NB4 (cell line): ENCODE measurements around the gene TMEM19.
"Not testable (repeated sequence)": the region's sequence is repeated elsewhere in the genome, so short reads cannot be mapped to it uniquely, and the experiment has no call there.

Experiments used
- DNase-seq: peaks from one replicate; pipeline ENCODE4 v3.0.0; 2010; ENCODE audit warnings: low read depth
- H3K4me3 ChIP-seq: one replicate; pipeline ENCODE4 v1.5.1; 2011; ENCODE audit warnings: mild to moderate bottlenecking, low read depth, low read length, moderate library complexity
- MAX ChIP-seq: IDR thresholded peaks from 2 replicates; pipeline ENCODE4 v1.6.1; 2011; ENCODE audit warnings: low read depth, low read length
- MYC ChIP-seq: IDR thresholded peaks from 2 replicates; pipeline ENCODE4 v1.6.1; 2011; ENCODE audit warnings: low read depth, low read length
- POLR2A ChIP-seq: IDR thresholded peaks from 2 replicates; pipeline ENCODE4 v1.6.1; 2011; ENCODE audit warnings: mild to moderate bottlenecking; ENCODE audit not compliant: insufficient read length; ENCODE audit errors: extremely low read depth
- TF ChIP-seq, protein P1 (sequence below): IDR thresholded peaks from one replicate; pipeline ENCODE4 v1.5.1; 2012; ENCODE audit warnings: low read depth, low read length

TMEM19 gene

DNA sequence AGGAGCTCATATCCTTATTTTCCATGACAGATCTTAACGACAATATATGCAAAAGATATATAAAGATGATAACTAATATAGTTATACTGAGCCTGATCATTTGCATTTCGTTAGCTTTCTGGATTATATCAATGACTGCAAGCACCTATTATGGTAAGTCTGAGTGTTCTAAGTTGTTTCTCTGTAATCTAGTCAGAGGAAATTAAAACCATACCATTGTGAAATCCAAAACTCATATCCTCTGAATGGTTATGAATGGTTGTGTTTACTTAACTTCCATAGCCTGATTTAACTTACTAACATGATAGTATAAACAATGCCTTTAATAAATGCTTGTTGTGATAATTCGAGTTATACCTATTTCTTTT, 760 bp downstream of the TMEM19 start:
- peak overlapping the region; percentile 97 for H3K4me3 ChIP-seq
- DNase-seq = peak; percentile 37
- TF ChIP-seq, protein P1, sequence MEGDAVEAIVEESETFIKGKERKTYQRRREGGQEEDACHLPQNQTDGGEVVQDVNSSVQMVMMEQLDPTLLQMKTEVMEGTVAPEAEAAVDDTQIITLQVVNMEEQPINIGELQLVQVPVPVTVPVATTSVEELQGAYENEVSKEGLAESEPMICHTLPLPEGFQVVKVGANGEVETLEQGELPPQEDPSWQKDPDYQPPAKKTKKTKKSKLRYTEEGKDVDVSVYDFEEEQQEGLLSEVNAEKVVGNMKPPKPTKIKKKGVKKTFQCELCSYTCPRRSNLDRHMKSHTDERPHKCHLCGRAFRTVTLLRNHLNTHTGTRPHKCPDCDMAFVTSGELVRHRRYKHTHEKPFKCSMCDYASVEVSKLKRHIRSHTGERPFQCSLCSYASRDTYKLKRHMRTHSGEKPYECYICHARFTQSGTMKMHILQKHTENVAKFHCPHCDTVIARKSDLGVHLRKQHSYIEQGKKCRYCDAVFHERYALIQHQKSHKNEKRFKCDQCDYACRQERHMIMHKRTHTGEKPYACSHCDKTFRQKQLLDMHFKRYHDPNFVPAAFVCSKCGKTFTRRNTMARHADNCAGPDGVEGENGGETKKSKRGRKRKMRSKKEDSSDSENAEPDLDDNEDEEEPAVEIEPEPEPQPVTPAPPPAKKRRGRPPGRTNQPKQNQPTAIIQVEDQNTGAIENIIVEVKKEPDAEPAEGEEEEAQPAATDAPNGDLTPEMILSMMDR = no peak
- TF ChIP-seq MYC = no peak
- no peak for TF ChIP-seq MAX
- TF ChIP-seq POLR2A = no peak

DNA sequence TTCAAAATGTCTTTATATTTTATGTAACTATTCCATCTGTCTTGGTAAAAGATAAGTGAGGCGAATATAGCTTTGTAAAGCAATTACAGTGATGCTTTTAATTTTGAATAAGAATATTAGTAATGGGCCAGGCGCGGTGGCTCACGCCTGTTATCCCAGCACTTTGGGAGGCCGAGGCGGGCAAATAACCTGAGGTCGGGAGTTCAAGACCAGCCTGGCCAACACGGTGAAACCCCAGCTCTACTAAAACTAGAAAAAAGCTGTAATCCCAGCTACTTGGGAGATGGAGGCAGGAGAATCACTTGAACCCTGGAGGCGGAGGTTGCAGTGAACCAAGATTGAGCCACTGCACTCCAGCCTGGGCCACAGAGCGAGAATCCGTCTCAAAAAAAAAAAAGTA, 1.3 kb downstream of the TMEM19 start:
- peak overlapping the region; percentile 97 for H3K4me3 ChIP-seq
- DNase-seq = not testable (repeated sequence)

DNA sequence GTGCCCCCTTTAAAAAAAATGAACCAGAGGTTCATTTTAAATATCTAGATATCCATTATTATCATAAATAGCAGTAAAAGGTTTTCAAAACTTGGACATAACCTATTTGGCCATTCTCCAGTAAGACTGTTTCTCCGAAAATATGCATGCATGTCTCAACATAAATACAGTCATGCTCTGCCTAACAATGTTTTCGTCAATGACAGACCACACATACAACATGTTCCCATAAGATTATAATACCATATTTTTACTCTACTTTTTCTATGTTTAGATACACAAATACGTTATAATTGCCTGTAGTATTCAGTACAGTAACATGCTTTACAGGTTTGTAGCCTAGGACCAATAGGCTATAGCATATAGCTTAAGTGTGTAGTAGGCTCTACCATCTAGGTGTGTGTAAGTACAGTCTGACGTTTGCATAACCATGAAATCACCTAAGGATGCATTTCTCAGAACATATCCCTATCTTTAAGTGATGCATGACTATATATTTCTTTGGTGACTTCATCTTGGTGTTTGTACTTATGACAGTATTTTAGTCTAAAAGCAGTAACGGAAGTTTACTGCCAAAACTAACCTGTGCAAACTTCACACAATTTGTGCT, 3.2 kb downstream of the TMEM19 start:
- TF ChIP-seq MYC (no peak), MAX (no peak), POLR2A (no peak)
- TF ChIP-seq, protein P1 = no peak
- peak overlapping the region; percentile 10 for H3K4me3 ChIP-seq
- no peak for DNase-seq

GRCh38 chr12:71691504-71692129, 5.7 kb downstream of the TMEM19 start:
- TF ChIP-seq MAX (no peak), POLR2A (no peak), MYC (no peak)
- TF ChIP-seq, protein P1 = no peak
- H3K4me3 ChIP-seq = no peak overlapping the region
- DNase-seq = no peak

DNA sequence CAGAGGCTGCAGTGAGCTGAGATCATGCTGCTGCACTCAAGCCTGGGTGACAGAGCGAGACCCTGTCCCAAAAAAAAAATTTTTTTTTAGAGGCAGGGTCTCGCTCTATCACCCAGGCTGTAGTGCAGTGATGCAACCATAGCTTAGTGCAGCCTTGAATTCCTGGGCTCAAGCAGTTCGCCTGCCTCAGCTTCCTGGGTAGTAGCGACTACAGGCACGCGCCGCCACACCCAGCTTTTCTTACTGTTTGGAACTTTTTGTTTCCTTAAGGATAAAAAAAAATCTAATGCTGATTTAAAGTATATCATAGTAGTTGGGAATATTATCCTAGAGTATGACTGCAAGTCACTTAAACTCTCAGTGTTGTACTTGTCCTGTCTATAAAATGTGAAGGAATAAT, 7.2 kb downstream of the TMEM19 start:
- H3K4me3 ChIP-seq = no peak overlapping the region
- TF ChIP-seq POLR2A (no peak), MYC (no peak), MAX (no peak)
- TF ChIP-seq, protein P1 = no peak
- DNase-seq = no peak

DNA sequence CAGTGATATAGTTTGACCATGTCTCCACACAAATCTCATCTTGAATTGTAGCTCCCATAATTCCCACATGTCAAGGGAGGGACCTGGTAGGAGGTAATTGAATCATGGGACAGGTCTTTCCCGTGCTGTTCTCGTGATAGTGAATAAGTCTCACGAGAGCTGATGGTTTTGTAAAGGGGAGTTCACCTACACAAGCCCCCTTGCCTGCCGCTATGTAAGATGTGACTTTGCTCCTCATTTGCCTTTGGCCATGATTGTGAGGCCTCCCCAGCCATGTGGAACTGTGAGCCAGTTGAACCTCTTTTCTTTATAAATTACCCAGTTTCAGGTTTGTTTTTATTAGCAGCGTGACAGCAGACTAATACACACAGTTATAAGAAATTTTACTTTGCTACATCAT, 7.8 kb downstream of the TMEM19 start:
- not testable (repeated sequence) for DNase-seq, H3K4me3 ChIP-seq
